GM19035 (cell line): ENCODE measurements around the gene PTCD3.

Experiments used
- ATAC-seq: cut with Tn5 transposase; IDR thresholded peaks from one replicate; pipeline ENCODE4 v1.9.1; 2021; ENCODE audit not compliant: unreplicated experiment

PTCD3 gene

GRCh38 chr2:86143307-86143706 lies 37.3 kb downstream of the PTCD3 start:
- no peak for ATAC-seq

- no peak for ATAC-seq
These were observed 38.1 kb downstream of the PTCD3 start for GRCh38 chr2:86143926-86144685.

GRCh38 chr2:86147793-86148192 lies 41.8 kb downstream of the PTCD3 start:
- no peak for ATAC-seq

- ATAC-seq, result no peak
These were observed 44.5 kb downstream of the PTCD3 start for GRCh38 chr2:86150502-86150901.

GRCh38 chr2:86157009-86157556 lies 51.0 kb downstream of the PTCD3 start:
- ATAC-seq, result no peak

- no peak for ATAC-seq
These were observed 52.3 kb downstream of the PTCD3 start for GRCh38 chr2:86158286-86158685.

- no peak for ATAC-seq
These were observed 54.3 kb downstream of the PTCD3 start for GRCh38 chr2:86160156-86160952.

- ATAC-seq, result no peak
These were observed 64.4 kb downstream of the PTCD3 start for GRCh38 chr2:86170449-86170848.

GRCh38 chr2:86171295-86171694 lies 65.3 kb downstream of the PTCD3 start:
- no peak for ATAC-seq

- no peak for ATAC-seq
These were observed 66.6 kb downstream of the PTCD3 start for GRCh38 chr2:86172610-86173009.

GRCh38 chr2:86174445-86174844 lies 68.4 kb downstream of the PTCD3 start:
- no peak for ATAC-seq

GRCh38 chr2:86175828-86176227 lies 69.8 kb downstream of the PTCD3 start:
- ATAC-seq, result no peak

GRCh38 chr2:86176597-86176996 lies 70.6 kb downstream of the PTCD3 start:
- no peak for ATAC-seq

- no peak for ATAC-seq
These were observed 79.6 kb downstream of the PTCD3 start for GRCh38 chr2:86185517-86186212.

GRCh38 chr2:86186431-86186830 lies 80.4 kb downstream of the PTCD3 start:
- no peak for ATAC-seq

- ATAC-seq, result no peak
These were observed 83.9 kb downstream of the PTCD3 start for GRCh38 chr2:86189782-86190416.
